Renal cortex interstitium (tissue), 11 donors: ENCODE measurements around the gene IFNL3. TPM values are rescaled to one million over a fixed set of nuclear protein-coding genes. Genes with fewer than 3 reads are reported as not detected.
"Not testable (repeated sequence)": the region's sequence is repeated elsewhere in the genome, so short reads cannot be mapped to it uniquely, and the experiment has no call there.

Experiments
- DNase-seq, 11 donors: peaks; one replicate each; pipeline ENCODE4 v3.0.0-alpha.2; 2013; ENCODE audit warnings: low read depth in 9 of 11, low spot score in 4 of 11; ENCODE audit errors: extremely low read depth in 1 of 11
- polyA plus RNA-seq, 3 donors: library from polyadenylated mRNA; unstranded; fragments of 120-200 nt; gene quantifications; one replicate each; pipeline ENCODE4 v1.2.1, GENCODE V29; 2013; ENCODE audit not compliant: insufficient read length in 3 of 3

Gene IFNL3
- polyA plus RNA-seq, 3 donors = not detected

DNA sequence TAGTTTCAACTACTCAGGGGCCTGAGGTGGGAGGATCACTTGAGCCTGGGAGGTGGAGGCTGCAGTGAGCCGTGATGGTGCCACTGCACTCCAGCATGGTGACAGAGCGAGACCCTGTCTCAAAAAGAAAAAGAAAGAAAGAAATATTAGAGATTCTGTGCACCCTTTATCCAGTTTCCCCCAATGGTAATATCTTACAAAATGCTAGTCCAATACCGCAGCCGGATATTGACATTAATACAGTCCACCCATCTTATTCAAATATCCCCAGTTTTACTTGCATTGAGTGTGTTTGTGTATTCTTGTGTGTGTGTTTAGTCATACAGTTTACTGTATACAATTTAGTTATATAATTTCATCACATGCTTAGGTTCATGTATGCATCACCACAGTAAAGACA lies 12.4 kb upstream of the IFNL3 start:
- DNase-seq = no peak

DNA sequence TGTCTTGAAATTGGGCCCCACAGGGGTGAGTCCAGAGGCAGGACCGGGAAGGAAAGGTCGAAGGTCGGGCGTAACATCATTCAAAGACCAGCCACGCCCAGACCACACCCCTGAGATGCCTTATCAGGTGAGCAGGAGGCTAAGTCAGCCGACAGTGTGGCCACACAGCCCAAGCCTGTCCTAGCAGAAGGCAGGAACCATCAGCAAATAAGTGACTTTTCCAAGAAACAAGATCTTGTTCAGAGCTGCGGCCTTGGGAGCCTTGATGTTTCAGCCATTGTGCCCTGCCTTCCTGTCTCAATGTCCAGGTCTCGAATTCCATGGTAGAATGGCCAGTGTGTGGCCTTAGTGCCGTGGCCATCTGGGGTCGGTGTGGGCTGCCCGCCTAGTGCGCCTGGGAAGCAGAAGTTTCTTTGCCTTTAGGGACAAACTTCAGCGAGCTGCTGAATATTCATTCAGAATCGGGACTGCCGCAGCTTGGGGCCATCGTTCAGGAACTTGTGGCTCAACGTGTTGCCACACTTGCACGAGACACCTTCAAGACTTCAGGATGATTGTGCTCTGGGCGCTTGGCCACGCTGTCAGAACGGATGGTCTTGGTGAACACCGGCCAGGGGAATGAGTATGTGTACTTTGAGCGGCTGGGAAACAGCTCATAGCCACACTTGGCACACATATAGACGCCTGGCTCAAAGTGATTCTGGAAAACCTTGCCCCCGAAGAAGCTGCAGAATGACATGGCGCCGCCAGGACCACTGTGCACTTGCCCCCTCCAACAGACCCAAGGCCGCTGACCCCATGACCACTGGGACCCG lies 9.9 kb upstream of the IFNL3 start:
- no peak for DNase-seq

DNA sequence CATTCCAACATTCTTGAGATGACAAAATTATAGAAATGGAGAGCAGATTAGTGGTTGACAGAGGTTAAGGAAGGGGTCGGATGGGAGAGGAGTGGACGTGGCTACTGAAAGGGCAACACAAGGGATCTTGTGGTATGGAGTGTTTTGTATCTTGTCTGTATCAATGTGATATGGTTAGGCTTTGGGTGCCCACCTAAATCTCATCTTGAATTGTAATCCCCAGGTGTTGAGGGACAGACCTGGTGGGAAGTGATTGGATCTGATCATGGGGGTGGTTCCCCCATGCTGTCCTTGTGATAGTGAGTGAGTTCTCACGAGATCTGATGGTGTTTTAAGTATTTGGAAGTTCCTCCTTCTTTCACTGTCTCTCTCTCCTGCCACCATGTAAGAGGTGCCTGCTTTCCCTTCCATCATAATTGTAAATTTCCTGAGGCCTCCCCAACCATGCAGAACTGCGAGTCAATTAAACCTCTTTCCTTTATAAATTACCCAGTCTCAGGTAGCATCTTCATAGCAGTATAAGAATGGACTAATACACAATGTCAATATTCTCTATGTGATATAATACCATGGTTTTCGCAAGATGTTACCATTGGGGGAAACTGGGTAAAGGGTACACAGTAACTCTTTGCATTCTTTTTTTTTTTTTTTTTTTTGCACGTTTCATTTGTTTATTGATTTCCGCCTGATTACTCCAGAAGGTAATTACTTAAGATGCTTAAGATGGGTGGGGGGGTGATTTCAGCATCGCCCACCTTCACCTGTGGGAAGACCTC lies 8.8 kb upstream of the IFNL3 start:
- DNase-seq = no peak

DNA sequence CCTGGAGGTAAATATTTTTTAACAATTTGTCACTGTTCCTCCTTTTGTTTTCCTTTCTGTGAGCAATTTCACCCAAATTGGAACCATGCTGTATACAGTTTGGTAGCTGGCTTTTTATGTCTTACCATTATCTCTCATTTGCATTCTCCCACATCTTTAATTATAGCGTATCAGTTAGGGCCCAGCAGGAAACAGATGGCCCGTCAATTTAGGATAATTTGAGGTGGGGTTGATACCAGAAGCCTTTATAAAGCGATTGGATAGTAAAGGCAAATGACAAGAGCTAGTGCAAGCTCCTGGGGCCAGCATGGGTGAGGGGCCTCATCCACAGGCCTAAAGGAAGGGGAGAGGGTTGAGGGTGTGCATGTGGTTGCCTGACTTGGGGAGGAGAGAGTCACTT lies 7.7 kb upstream of the IFNL3 start:
- no peak for DNase-seq

DNA sequence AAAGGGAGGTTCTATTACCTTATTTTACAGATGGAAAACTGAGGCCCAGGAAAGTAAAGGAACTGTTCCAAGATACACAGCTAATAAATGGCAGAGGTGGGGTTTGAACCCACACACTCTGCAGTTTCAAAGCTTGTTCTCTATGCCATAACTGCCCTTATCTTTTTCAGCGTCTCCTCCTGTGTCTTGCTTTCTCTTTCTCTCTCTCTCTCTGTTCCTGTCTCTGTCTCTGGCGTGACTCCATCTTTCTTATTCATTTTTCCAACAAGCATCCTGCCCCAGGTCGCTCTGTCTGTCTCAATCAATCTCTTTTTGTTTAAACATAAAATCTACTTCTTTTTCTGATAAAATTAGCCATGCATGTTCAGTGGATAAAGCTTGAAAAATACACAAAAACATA lies 7.0 kb upstream of the IFNL3 start:
- DNase-seq = no peak

DNA sequence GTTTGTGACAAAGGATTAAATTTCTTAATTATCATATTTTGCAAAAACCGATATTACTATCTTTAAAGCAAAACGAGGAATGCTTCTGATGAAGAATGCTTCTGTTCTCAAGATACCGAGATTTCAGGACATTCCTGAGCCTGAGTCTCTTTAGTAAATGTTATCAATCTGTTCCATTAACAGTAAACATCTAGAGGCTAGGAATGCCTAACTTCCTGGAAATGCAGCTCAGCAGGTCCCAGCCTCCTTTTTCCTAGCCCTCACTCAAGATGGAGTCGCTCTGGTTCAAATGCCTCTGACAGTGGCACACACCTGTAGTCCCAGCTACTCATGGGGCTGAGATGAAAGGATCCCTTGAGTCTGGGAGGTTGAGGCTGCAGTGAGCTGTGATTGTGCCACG lies 6.3 kb upstream of the IFNL3 start:
- DNase-seq = no peak

DNA sequence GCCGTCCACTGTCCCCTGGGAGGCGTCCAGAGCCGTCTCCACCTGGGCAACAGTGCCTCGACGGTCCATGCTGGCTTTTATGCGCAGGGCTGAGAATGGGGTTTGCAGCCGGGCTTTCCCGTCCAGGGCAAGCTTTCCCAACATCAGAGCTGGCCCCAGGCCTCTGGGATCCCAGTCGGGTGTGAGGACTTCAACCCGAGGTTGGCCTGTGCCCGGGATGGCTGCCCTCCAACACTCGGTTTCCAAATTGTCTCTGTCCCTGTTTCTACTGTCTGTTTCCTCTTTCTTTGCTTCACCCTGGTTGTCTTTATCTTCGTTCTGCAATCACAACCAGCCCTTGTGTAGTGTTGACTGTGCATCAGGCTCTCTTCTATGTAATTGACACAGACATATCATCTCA lies 4.0 kb upstream of the IFNL3 start, which contains the start of gene IFNL4:
IFNL4 (minus strand) TSS at position 51 of the 400 bp plus-strand sequence.
- DNase-seq = no peak

DNA sequence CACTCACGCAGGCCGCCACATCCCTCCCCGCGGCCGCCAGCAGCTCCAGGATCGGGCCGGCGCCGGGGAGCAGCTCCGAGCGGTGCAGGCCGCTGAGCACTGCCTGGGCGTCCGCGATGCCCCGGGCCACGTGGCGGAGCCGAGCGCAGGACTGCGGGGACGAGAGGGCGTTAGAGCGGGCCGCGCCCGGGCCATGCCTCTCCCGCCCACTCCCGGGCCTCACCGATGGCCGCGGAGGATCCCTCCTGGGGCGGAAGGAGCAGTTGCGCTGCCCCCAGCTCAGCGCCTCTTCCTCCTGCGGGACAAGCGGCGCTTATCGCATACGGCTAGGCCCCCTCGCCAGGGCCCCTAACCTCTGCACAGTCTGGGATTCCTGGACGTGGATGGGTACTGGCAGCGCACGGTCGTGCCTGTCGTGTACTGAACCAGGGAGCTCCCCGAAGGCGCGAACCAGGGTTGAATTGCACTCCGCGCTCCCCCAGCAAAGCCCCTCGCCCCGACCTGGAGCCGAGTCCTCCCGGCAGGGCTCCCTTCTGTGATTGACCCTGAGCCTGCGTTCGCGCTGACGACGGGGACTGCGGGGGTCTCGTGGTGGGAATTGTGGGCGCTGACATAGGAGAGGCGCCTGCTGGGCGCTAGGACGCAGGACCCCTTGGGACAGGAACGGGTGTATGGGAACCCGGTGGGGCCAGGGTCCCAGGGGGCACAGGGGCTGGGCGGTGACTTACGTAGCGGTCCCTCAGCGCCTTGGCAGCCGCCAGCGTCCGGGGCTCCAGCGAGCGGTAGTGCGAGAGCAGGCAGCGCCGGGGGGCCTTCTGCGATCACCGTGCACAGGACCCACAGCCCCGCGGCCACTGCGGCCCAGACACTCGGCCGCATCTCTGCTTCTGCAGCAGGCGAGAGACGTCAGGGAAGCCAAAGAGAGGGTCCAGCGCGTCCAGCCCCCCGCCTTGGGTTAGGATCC lies 3.2 kb upstream of the IFNL3 start:
- DNase-seq = no peak

DNA sequence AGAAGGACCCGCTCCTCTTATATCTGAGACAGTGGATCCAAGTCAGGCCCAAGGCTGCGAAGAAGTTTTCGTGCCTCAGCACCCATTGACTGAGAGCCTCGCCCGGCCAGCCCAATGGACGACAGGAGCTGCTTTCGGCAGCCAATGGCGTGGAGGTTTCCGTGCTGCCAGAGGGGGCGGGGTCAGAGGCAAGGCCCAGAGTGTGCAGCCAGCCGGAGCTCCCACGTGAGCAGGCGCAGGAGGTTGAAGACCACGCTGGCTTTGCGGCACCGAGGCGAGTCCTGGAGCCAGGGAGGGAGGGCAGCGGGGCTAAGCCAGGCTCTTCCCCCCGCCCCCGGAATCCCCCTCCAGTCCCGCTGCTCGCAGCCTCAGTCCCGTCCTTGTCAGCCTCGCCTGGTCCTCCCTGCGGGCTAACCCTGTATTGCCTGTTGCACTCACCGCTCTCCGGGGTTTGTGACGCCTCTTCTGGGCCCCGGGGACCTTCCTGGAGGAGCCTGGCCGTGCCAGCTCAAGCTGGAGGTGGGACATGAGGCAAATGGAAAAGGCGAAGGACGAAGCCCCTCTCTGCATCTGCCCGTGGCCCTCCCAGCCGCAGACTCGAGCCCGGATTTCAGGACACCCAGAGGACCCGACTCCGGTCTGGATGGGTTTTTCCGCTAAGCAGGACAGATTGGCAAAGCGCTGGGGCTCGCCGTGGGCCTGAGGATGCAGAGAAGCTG lies 2.3 kb upstream of the IFNL3 start:
- DNase-seq = peak in 1 of 11 donors; percentile 32

DNA sequence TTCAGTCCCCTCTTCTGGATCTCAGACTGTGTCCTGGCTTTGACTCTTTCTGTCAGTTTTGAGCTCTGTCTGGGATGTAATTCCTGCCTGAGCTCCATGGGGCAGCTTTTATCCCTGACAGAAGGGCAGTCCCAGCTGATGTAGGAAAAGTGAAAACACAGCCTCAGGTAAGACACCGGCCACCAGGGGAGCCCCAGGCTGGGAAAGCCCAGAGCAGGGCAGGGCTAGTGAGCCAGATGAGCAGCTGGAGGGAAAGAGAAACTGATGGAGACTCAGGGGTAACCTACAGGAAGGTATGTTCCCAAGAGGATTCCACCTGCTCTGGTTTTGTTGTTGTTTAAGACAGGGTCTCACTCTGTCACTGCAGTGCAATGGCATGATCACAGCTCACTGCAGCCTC lies 360 bp upstream of the IFNL3 start:
- not testable (repeated sequence) for DNase-seq

DNA sequence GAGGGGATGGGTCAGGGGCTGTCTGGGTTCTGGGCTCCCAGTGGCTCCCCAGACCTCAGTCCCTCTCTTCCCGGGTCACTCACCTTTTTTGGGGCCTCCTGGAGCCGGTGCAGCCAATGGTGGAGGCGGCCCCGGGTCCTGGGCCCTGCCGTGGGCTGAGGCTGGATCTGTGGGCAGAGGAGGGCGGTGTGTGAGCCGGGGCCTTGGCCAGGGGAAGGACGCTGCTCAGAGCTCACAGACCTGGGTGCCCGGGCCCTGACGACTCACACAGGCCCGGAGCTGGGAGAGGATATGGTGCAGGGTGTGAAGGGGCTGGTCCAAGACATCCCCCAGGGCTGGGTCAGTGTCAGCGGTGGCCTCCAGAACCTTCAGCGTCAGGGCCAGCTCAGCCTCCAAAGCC lies 1.1 kb downstream of the IFNL3 start:
- DNase-seq = not testable (repeated sequence)

DNA sequence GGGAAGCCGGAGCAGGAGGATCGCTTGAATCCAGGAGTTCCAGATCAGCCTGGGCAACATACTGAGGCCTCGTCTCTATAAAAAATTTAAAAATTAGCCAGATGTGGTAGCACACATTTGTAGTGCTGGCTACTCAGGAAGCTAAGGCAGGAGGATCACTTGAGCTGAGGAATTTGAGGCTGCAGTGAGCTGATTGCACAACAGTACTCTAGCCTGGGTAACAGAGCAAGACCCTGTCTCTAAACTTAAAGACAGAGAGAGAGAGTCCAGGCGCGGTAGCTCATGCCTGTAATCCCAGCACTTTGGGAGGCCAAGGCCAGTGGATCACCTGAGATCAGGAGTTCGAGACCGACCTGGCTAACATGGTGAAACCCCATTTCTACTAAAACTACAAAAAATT lies 4.4 kb downstream of the IFNL3 start:
- no peak for DNase-seq

DNA sequence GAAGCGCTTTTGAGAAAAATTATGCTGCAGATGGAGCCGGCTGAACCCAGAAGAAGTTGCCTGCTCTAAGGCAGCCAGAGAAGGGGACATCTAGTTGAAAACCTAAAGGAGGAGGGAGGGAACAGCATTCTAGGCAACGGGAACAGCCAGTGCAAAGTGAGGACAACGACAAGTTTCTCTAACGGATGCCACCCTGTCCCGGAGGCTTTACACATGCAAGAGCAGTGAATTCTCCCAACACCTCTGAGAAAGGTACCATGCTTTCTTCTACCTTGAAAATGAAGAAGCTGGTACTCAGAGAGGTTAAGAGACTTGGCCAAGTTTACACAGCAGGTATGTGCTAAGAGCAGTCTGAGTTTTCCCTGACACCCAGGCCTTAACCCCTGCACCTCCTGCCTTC lies 5.9 kb downstream of the IFNL3 start:
- DNase-seq = no peak

DNA sequence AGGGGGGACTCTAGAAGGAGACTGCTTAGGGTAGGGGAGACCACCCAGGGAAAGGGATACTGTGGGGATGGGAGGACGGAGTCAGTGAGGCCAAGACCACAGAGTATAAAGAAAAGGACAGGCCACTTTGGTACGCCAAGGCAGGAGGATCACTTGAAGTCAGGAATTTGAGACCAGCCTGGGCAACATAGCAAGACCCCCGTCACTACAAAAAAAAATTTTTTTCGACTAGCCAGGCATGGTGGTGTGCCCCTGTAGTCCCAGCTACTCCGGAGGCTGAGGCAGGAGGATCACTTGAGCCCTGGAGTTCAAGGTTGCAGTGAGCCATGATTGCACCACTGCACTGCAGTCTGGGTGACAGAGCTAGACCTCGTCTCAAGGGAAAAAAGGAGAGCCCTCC lies 6.6 kb downstream of the IFNL3 start:
- no peak for DNase-seq

DNA sequence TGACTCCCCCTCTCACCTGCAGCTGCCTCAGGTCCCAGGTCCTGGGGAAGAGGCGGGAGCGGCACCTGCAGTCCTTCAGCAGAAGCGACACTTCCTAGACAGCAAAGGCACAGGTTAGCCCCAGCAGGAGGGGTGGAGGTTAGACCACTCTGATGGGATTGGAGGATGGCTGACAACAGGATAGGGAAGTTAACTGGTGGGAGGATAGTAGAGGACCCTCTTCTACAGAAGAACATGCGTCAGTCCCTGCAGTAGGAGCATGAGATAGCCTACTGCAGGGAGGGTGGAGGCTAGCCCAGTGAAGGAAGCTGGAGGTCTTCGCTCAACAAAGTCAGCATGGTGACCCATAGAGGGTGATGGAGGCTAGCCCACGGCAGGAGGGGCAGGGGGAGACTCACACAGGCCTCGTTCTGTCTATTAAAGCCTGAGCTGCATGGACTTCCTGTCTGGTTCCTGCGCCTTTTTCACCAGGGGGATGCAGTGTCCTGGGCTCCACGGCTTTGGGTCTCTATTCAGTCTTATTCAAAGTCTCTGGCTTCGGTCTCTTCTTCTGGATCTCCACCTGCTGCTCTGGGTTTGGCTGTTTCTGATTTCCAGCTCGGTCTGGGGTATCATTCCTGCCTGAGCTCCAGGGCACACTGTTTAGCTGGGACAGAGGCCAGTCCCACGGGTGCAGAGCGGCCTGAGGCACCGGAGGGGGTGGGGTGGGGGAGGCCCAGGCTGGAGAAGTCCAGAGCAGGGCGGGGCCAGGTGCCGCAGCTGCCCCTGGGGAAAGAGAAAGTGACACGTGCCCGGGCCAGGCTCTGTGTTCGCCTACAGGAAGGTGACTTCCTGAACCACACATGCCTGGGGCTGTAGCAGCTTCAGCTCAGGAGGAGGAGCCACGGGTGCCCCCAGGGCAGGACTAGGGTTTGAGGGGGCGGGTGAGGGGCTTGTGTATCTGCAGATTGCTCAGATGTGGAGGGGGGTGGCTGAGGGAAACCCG lies 7.3 kb downstream of the IFNL3 start:
- DNase-seq = no peak

DNA sequence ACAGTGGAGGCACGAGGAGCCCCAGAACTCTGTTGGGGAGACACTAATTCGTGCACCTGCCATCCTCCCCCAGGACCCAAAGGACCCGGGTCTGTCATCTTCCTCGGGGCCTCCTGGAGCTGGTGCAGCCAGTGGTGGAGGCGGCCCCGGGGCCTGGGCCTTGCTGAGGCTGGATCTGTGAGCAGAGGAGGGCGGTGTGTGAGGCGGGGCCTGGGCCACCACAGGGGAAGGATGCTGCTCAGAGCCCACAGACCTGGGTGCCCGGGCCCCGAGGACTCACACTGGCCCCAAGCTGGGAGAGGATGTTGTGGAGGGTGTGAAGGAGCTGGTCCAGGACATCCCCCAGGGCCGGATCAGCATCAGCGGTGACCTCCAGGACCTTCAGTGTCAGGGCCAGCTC lies 8.3 kb downstream of the IFNL3 start:
- DNase-seq = no peak

DNA sequence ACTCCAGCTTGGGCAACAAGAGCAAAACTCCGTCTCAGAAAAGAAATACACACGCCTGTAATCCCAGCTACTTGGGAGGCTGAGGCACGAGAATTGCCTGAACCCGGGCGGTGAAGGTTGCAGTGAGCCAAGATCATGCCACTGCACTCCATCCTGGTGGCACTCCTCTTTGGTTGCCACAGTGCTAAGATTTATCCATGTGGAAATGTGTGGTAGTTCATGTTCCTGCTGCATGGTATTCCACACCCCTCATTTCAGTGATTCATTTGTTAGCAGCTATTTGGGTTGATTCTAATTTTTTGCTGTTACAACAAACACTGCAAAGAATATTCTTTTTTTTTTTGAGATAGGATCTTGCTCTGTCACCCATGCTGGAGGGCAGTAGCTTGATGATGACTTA lies 12.1 kb downstream of the IFNL3 start:
- no peak for DNase-seq
